HepG2 (cell line): ENCODE measurements around the gene ZIC4. TPM values are rescaled to one million over a fixed set of nuclear protein-coding genes. Genes with fewer than 3 reads are reported as not detected.

Experiments
- ATAC-seq: fragments of 200-7000 bp; cut with Tn5 transposase; 3 replicates; pipeline ENCODE4 v1.9.1; 2020; ENCODE audit warnings: mild to moderate bottlenecking, moderate library complexity
- BruUV-seq: library from RNA; stranded (reverse); fragments of 400-500 nt; replicated peaks from 2 replicates; lab custom pipeline; 2021; lab: Mats Ljungman, UMichigan
- CTCF ChIA-PET: fragments of 300-600 bp; formaldehyde crosslinking; extraction: SDS; loops from one replicate; lab custom pipeline; 2021; ENCODE audit warnings: low total read pairs, inconsistent platforms, low intra/inter-chr PET ratio; lab: Yijun Ruan, JAX
- POLR2A ChIA-PET: fragments of 350-600 bp; sonication (Branson Sonifier 250); formaldehyde crosslinking; loops from one replicate; lab custom pipeline; 2020; ENCODE audit warnings: antibody characterized with exemption, inconsistent platforms; lab: Yijun Ruan, JAX
- DNase-seq: peaks from one replicate; pipeline ENCODE4 v3.0.0-alpha.2; 2015; ENCODE audit warnings: low spot score
- FAIRE-seq: peaks from 3 replicates; lab custom pipeline; 2011; peaks lifted over from hg19 to GRCh38; lab: Jason Lieb, UNC
- H2AFZ ChIP-seq: one replicate; pipeline ENCODE4 v1.6.1; 2011; ENCODE audit warnings: low read length, inconsistent platforms
- H3K27ac ChIP-seq: fragments of 300-600 bp; 3 replicates; pipeline ENCODE4 v1.8.0; 2011; ENCODE audit warnings: mixed run types, mild to moderate bottlenecking, mixed read lengths, low read length, inconsistent platforms; ENCODE audit not compliant: insufficient read depth; ENCODE audit errors: extremely low read length
- H3K27me3 ChIP-seq, 2 experiments: fragments of 200-600 bp in 1 of 2; 2 replicates in 1 of 2; 3 replicates in 1 of 2; pipeline versions ENCODE4 v1.6.0 to v1.8.0; 2011; ENCODE audit warnings: low read length in 2 of 2, mild to moderate bottlenecking in 2 of 2, moderate library complexity in 2 of 2, inconsistent platforms in 1 of 2; ENCODE audit not compliant: insufficient read depth in 2 of 2, control insufficient read depth in 1 of 2
- H3K36me3 ChIP-seq, 2 experiments: fragments of 200-600 bp in 1 of 2; replicated peaks in 1 of 2; 2 replicates in 1 of 2; 3 replicates in 1 of 2; pipeline versions ENCODE4 v1.5.1 to v1.8.0; 2011; ENCODE audit warnings: low read length in 2 of 2, inconsistent platforms in 1 of 2; ENCODE audit not compliant: insufficient read depth in 2 of 2, control insufficient read depth in 1 of 2
- H3K4me1 ChIP-seq: 2 replicates; pipeline ENCODE4 v1.5.1; 2012; ENCODE audit warnings: low read length, inconsistent platforms; ENCODE audit not compliant: insufficient read depth
- H3K4me2 ChIP-seq: 2 replicates; pipeline ENCODE4 v1.6.0; 2011; ENCODE audit warnings: low read depth, low read length, inconsistent platforms
- H3K4me3 ChIP-seq, 3 experiments: fragments of 200-600 bp in 1 of 3; sonication (generic), shearing (Covaris generic) in 1 of 3; replicated peaks in 1 of 3; 2 replicates each; pipeline ENCODE4 v1.5.1; 2011 to 2016; ENCODE audit warnings: low read length in 3 of 3, inconsistent platforms in 2 of 3, low read depth in 2 of 3, mild to moderate bottlenecking in 2 of 3, control low read depth in 1 of 3, mixed read lengths in 1 of 3; ENCODE audit not compliant: insufficient read depth in 1 of 3
- H3K79me2 ChIP-seq: one replicate; pipeline ENCODE4 v1.6.1; 2011; ENCODE audit warnings: low read length, inconsistent platforms; ENCODE audit not compliant: insufficient read depth
- H3K9ac ChIP-seq: 2 replicates; pipeline ENCODE4 v1.6.0; 2011; ENCODE audit warnings: mild to moderate bottlenecking, low read depth, low read length, inconsistent platforms; ENCODE audit not compliant: insufficient read depth
- H3K9me3 ChIP-seq: 2 replicates; pipeline ENCODE4 v1.5.1; 2012; ENCODE audit warnings: mild to moderate bottlenecking, low read length
- H4K20me1 ChIP-seq: 2 replicates; pipeline ENCODE4 v1.6.0; 2011; ENCODE audit warnings: inconsistent platforms, mild to moderate bottlenecking, low read length, moderate library complexity; ENCODE audit not compliant: insufficient read depth
- CREM ChIP-seq, 2 experiments: sonication (generic) in 1 of 2; formaldehyde crosslinking in 1 of 2; IDR thresholded peaks; 2 replicates each; pipeline versions ENCODE4 v1.4.0 to v1.6.1; 2016 to 2020; ENCODE audit warnings: antibody characterized with exemption in 1 of 2, mild to moderate bottlenecking in 1 of 2, missing genetic modification reagents in 1 of 2
- IKZF4 ChIP-seq: sonication (generic); formaldehyde crosslinking; IDR thresholded peaks from 2 replicates; pipeline ENCODE4 v1.5.1; 2020; ENCODE audit warnings: borderline replicate concordance, mild to moderate bottlenecking, low read depth, missing genetic modification reagents; ENCODE audit errors: not compliant biosample characterization
- NFIC ChIP-seq: IDR thresholded peaks from 2 replicates; pipeline ENCODE4 v1.6.1; 2012; ENCODE audit warnings: mild to moderate bottlenecking, low read length, inconsistent platforms
- NRL ChIP-seq: sonication (generic); formaldehyde crosslinking; IDR thresholded peaks from 2 replicates; pipeline ENCODE4 v1.5.0; 2020; ENCODE audit warnings: missing genetic modification reagents, mild to moderate bottlenecking, moderate library complexity, borderline replicate concordance
- PRPF4 ChIP-seq: fragments of 200-400 bp; formaldehyde crosslinking; IDR thresholded peaks from 2 replicates; pipeline ENCODE4 v1.6.1; 2016; ENCODE audit warnings: low read length, low read depth; ENCODE audit not compliant: poor library complexity, severe bottlenecking
- SAP130 ChIP-seq: IDR thresholded peaks from 2 replicates; pipeline ENCODE4 v1.6.1; 2016; ENCODE audit warnings: low read depth
- SKI ChIP-seq: fragments of 450-650 bp; IDR thresholded peaks from one replicate; pipeline ENCODE4 v1.6.1; 2018; ENCODE audit warnings: mild to moderate bottlenecking; ENCODE audit not compliant: partially characterized antibody
- WIZ ChIP-seq: sonication (generic); formaldehyde crosslinking; IDR thresholded peaks from 2 replicates; pipeline ENCODE4 v1.5.1; 2020; ENCODE audit warnings: mild to moderate bottlenecking, missing genetic modification reagents
- ZNF329 ChIP-seq: sonication (generic); formaldehyde crosslinking; IDR thresholded peaks from 2 replicates; pipeline ENCODE4 v1.9.0; 2021; ENCODE audit warnings: low read depth, mild to moderate bottlenecking, missing genetic modification reagents
- ZNF547 ChIP-seq: sonication (generic); formaldehyde crosslinking; IDR thresholded peaks from 2 replicates; pipeline ENCODE4 v1.5.1; 2020; ENCODE audit warnings: mild to moderate bottlenecking, missing genetic modification reagents
- ZNF569 ChIP-seq: sonication (generic); formaldehyde crosslinking; IDR thresholded peaks from 2 replicates; pipeline ENCODE4 v1.5.0; 2020; ENCODE audit warnings: mild to moderate bottlenecking, missing genetic modification reagents, moderate library complexity, borderline replicate concordance
- ZSCAN30 ChIP-seq: sonication (generic); formaldehyde crosslinking; IDR thresholded peaks from 2 replicates; pipeline ENCODE4 v1.5.0; 2020; ENCODE audit warnings: mild to moderate bottlenecking, missing genetic modification reagents
- WGBS: methylation state at CpG from one replicate; pipeline ENCODE4 v1.1.6; 2017; ENCODE audit warnings: low lambda C conversion rate; 5-methylcytosine and 5-hydroxymethylcytosine counted together
- in situ Hi-C: cut with HindIII; loops from 2 replicates; pipeline ENCODE4 v1.10.0; 2017; ENCODE audit warnings: low pct_unique_long_range_greater_than_20kb; ENCODE audit not compliant: extremely low pct_ligation_motif_present
- intact Hi-C: fragments of 100-400 bp; cut with micrococcal nuclease; formaldehyde crosslinking; loops from one replicate; pipeline ENCODE4 v1.10.0; 2022; ENCODE audit not compliant: unreplicated experiment
- polyA plus RNA-seq, 8 experiments: library from polyadenylated mRNA; depleted of rRNA in 3 of 8; stranded (reverse) in 7 of 8; unstranded in 1 of 8; fragments of >200 nt; fragmentation: Illumina TruSeq in 4 of 8; extraction: Trizol in 4 of 8; gene quantifications; 2 replicates each; pipeline versions ENCODE4 v1.2.1 to v1.2.3, GENCODE V29; 2011 to 2016; ENCODE audit warnings: low read depth in 4 of 8, missing spikeins in 1 of 8, mixed read lengths in 1 of 8; ENCODE audit not compliant: insufficient read depth in 1 of 8
- total RNA-seq, 5 experiments: library from RNA; depleted of rRNA; stranded (reverse); fragments of >200 nt; fragmentation: Illumina TruSeq; extraction: Trizol; gene quantifications; 2 replicates each; pipeline ENCODE4 v1.2.3, GENCODE V29; 2016; ENCODE audit warnings: low read depth in 1 of 5
- TF ChIP-seq, protein P1 (sequence below): sonication (generic); formaldehyde crosslinking; IDR thresholded peaks from 2 replicates; pipeline ENCODE4 v1.4.0; 2020; ENCODE audit warnings: low read depth, missing genetic modification reagents
- TF ChIP-seq, protein P2 (sequence below): sonication (generic); formaldehyde crosslinking; IDR thresholded peaks from 2 replicates; pipeline ENCODE4 v1.8.1; 2023; ENCODE audit warnings: mild to moderate bottlenecking, missing genetic modification reagents
- TF ChIP-seq, protein P3 (sequence below): sonication (generic); formaldehyde crosslinking; IDR thresholded peaks from 2 replicates; pipeline ENCODE4 v1.4.0; 2020; ENCODE audit warnings: missing genetic modification reagents

ZIC4 gene
- total and polyA plus RNA-seq, 2 of the 13 experiments (the other 11 are each of a cell fraction or from before 2014, with no cell fraction given): not detected

- TF ChIP-seq, protein P1, sequence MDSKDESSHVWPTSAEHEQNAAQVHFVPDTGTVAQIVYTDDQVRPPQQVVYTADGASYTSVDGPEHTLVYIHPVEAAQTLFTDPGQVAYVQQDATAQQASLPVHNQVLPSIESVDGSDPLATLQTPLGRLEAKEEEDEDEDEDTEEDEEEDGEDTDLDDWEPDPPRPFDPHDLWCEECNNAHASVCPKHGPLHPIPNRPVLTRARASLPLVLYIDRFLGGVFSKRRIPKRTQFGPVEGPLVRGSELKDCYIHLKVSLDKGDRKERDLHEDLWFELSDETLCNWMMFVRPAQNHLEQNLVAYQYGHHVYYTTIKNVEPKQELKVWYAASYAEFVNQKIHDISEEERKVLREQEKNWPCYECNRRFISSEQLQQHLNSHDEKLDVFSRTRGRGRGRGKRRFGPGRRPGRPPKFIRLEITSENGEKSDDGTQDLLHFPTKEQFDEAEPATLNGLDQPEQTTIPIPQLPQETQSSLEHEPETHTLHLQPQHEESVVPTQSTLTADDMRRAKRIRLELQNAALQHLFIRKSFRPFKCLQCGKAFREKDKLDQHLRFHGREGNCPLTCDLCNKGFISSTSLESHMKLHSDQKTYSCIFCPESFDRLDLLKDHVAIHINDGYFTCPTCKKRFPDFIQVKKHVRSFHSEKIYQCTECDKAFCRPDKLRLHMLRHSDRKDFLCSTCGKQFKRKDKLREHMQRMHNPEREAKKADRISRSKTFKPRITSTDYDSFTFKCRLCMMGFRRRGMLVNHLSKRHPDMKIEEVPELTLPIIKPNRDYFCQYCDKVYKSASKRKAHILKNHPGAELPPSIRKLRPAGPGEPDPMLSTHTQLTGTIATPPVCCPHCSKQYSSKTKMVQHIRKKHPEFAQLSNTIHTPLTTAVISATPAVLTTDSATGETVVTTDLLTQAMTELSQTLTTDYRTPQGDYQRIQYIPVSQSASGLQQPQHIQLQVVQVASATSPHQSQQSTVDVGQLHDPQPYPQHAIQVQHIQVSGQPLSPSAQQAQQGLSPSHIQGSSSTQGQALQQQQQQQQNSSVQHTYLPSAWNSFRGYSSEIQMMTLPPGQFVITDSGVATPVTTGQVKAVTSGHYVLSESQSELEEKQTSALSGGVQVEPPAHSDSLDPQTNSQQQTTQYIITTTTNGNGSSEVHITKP (CRISPR knock-in tag): no peak
Observed at GRCh38 chr3:147423798-147424580, 17.6 kb upstream of the ZIC4 start (continued).

GRCh38 chr3:147423537-147423797 lies 17.1 kb upstream of the ZIC4 start:
- POLR2A ChIA-PET: no interaction called here
- FAIRE-seq: no peak
- no peak overlapping the region for H3K4me2 ChIP-seq
- TF ChIP-seq SAP130 (CRISPR knock-in tag): no peak
- no peak for TF ChIP-seq NFIC
- TF ChIP-seq SKI: no peak
- TF ChIP-seq, protein P2, sequence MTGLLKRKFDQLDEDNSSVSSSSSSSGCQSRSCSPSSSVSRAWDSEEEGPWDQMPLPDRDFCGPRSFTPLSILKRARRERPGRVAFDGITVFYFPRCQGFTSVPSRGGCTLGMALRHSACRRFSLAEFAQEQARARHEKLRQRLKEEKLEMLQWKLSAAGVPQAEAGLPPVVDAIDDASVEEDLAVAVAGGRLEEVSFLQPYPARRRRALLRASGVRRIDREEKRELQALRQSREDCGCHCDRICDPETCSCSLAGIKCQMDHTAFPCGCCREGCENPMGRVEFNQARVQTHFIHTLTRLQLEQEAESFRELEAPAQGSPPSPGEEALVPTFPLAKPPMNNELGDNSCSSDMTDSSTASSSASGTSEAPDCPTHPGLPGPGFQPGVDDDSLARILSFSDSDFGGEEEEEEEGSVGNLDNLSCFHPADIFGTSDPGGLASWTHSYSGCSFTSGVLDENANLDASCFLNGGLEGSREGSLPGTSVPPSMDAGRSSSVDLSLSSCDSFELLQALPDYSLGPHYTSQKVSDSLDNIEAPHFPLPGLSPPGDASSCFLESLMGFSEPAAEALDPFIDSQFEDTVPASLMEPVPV (CRISPR knock-in tag): no peak
- TF ChIP-seq PRPF4: no peak
- no peak for TF ChIP-seq WIZ
- TF ChIP-seq, protein P3, sequence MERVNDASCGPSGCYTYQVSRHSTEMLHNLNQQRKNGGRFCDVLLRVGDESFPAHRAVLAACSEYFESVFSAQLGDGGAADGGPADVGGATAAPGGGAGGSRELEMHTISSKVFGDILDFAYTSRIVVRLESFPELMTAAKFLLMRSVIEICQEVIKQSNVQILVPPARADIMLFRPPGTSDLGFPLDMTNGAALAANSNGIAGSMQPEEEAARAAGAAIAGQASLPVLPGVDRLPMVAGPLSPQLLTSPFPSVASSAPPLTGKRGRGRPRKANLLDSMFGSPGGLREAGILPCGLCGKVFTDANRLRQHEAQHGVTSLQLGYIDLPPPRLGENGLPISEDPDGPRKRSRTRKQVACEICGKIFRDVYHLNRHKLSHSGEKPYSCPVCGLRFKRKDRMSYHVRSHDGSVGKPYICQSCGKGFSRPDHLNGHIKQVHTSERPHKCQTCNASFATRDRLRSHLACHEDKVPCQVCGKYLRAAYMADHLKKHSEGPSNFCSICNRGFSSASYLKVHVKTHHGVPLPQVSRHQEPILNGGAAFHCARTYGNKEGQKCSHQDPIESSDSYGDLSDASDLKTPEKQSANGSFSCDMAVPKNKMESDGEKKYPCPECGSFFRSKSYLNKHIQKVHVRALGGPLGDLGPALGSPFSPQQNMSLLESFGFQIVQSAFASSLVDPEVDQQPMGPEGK (CRISPR knock-in tag): no peak
- no peak for TF ChIP-seq ZSCAN30 (CRISPR knock-in tag)
- no peak for TF ChIP-seq IKZF4
- TF ChIP-seq NRL (CRISPR knock-in tag): no peak
- TF ChIP-seq ZNF329 (CRISPR knock-in tag): no peak
- no peak for TF ChIP-seq ZNF569 (CRISPR knock-in tag)
- no peak for TF ChIP-seq CREM (IDR thresholded peaks at IDR 0.05)
- no peak for TF ChIP-seq CREM (CRISPR knock-in tag; IDR thresholded peaks at IDR 0.05)
- TF ChIP-seq ZNF547 (CRISPR knock-in tag): no peak
- H4K20me1 ChIP-seq: no peaks in the 10 kb centered on the region
- H3K4me1 ChIP-seq: no peaks in the 10 kb centered on the region
- in situ Hi-C loops: no loop called here
- no peak overlapping the region for H3K4me3 ChIP-seq
- no peak overlapping the region for H3K27ac ChIP-seq
- intact Hi-C loops: no loop called here
- no TSS peak for BruUV-seq
- H3K79me2 ChIP-seq: no peaks in the 10 kb centered on the region
- no peak for DNase-seq
- no peaks in the 10 kb centered on the region for H3K9me3 ChIP-seq
- CTCF ChIA-PET: no interaction called here
- H2AFZ ChIP-seq: no peak overlapping the region
- H3K27me3 ChIP-seq: peaks cover 4 to 52% of the 10 kb centered on the region in 2 experiments; a peak in 4 of 5 replicates
- 26% methylated on average over 3 of the region's 3 CpGs for WGBS
- ATAC-seq: no peak
- no peaks in the 10 kb centered on the region for H3K36me3 ChIP-seq
- H3K9ac ChIP-seq: no peak overlapping the region
